22Rv1 (cell line): Measurements from ENCODE around the gene FAM163B.

Experiments used
- ZFX ChIP-seq: fragments of 450-650 bp; IDR thresholded peaks from 2 replicates; pipeline ENCODE4 v1.6.1; 2017; ENCODE audit warnings: antibody characterized with exemption, borderline replicate concordance
- TF ChIP-seq, protein P1 (sequence below): fragments of 450-650 bp; IDR thresholded peaks from 2 replicates; pipeline ENCODE4 v1.5.1; 2017; ENCODE audit warnings: mild to moderate bottlenecking

DNA sequence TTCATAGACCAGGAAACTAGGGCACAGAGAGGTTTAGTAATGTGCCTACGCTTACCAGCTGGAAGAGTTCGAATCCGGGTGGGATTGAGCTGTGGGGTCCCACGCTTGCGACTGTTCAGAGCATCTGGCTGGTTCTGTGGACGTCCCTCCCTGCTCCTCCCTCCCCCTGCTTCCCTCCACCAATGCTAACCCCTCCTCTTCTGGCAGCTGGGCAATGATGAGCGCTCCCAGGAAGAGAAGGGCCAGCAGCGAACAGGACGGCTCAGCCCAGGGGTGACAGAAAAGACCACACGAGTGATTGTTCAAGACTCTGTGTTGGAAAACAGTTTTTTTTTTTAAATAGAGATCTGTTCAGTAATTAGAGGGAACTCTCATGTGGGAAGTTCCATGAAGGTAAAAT is 6.9 kb downstream of the FAM163B start:
- TF ChIP-seq, protein P1, sequence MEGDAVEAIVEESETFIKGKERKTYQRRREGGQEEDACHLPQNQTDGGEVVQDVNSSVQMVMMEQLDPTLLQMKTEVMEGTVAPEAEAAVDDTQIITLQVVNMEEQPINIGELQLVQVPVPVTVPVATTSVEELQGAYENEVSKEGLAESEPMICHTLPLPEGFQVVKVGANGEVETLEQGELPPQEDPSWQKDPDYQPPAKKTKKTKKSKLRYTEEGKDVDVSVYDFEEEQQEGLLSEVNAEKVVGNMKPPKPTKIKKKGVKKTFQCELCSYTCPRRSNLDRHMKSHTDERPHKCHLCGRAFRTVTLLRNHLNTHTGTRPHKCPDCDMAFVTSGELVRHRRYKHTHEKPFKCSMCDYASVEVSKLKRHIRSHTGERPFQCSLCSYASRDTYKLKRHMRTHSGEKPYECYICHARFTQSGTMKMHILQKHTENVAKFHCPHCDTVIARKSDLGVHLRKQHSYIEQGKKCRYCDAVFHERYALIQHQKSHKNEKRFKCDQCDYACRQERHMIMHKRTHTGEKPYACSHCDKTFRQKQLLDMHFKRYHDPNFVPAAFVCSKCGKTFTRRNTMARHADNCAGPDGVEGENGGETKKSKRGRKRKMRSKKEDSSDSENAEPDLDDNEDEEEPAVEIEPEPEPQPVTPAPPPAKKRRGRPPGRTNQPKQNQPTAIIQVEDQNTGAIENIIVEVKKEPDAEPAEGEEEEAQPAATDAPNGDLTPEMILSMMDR = no peak
- no peak for TF ChIP-seq ZFX
